Sigmoid colon (tissue), 7 donors: ENCODE measurements around the gene AACS. TPM values are rescaled to one million over a fixed set of nuclear protein-coding genes. Genes with fewer than 3 reads are reported as not detected.

Experiments used
- DNase-seq: peaks from one replicate; pipeline ENCODE4 v3.0.0-alpha.2; 2019
- H3K27ac ChIP-seq, 4 donors: fragments of 200-600 bp; sonication (generic); one replicate each; pipeline ENCODE4 v1.5.1; 2016 to 2019; ENCODE audit warnings: mild to moderate bottlenecking in 1 of 4
- H3K27me3 ChIP-seq, 3 donors: fragments of 200-600 bp; sonication (generic); one replicate each; pipeline ENCODE4 v1.5.1; 2019; ENCODE audit warnings: mild to moderate bottlenecking in 1 of 3
- H3K36me3 ChIP-seq, 4 donors: fragments of 200-600 bp; sonication (generic); one replicate each; pipeline ENCODE4 v1.5.1; 2016 to 2019
- H3K4me1 ChIP-seq, 4 donors: fragments of 200-600 bp; sonication (generic); one replicate each; pipeline ENCODE4 v1.5.1; 2017 to 2019
- H3K4me3 ChIP-seq, 4 donors: fragments of 200-600 bp; sonication (generic); one replicate each; pipeline ENCODE4 v1.5.1; 2017 to 2019; ENCODE audit warnings: mild to moderate bottlenecking in 2 of 4, moderate library complexity in 1 of 4
- H3K9me3 ChIP-seq, 4 donors: fragments of 200-600 bp in 3 of 4; sonication (generic) in 3 of 4; one replicate each; pipeline versions ENCODE4 v1.5.1 to v1.6.1; 2013 to 2019
- CTCF ChIP-seq, 4 experiments: fragments of 450-650 bp in 3 of 4; fragments of 200-600 bp in 1 of 4; IDR thresholded peaks; one replicate each; pipeline ENCODE4 v1.5.1; 2016 to 2019; ENCODE audit warnings: antibody characterized with exemption in 4 of 4, mild to moderate bottlenecking in 3 of 4, moderate library complexity in 2 of 4
- EP300 ChIP-seq, 4 donors: sonication (generic); formaldehyde crosslinking; IDR thresholded peaks; one replicate each; pipeline ENCODE4 v1.6.1; 2017; ENCODE audit warnings: antibody characterized with exemption in 4 of 4
- POLR2A ChIP-seq, 2 donors: fragments of 450-650 bp; IDR thresholded peaks; one replicate each; pipeline ENCODE4 v1.6.1; 2016; ENCODE audit warnings: antibody characterized with exemption in 2 of 2, mild to moderate bottlenecking in 2 of 2, moderate library complexity in 2 of 2
- POLR2AphosphoS5 ChIP-seq, 4 donors: sonication (generic); formaldehyde crosslinking; IDR thresholded peaks; one replicate each; pipeline ENCODE4 v1.6.1; 2017; ENCODE audit warnings: antibody characterized with exemption in 4 of 4
- WGBS, 2 donors: extraction: QIAGEN DNeasy Blood & Tissue Kit; methylation state at CpG; one replicate each; pipeline ENCODE4 v1.1.7; 2013; 5-methylcytosine and 5-hydroxymethylcytosine counted together
- intact Hi-C: fragments of 100-400 bp; cut with DNase I; formaldehyde crosslinking; loops from one replicate; pipeline ENCODE4 v1.15.1; 2023
- polyA plus RNA-seq, 3 donors: library from polyadenylated mRNA; stranded (reverse); fragments of 200-250 nt; gene quantifications; one replicate each; pipeline ENCODE4 v1.2.3, GENCODE V29; 2013
- total RNA-seq, 4 donors: library from RNA; depleted of rRNA; stranded (reverse); fragments of >200 nt; gene quantifications; one replicate each; pipeline ENCODE4 v1.1.0, GENCODE V29; 2016
- donor health status: healthy with polysubstance abuse.
- donor health status: Bipolar disorder and iron deficiency.
- donor health status: healthy.

Gene AACS
- total and polyA plus RNA-seq, 7 donors = 8.1 to 38.0 (median 12.7) TPM

GRCh38 chr12:125162489-125163028 lies 97.3 kb downstream of the AACS start:
- WGBS, 2 donors = 93 to 94% methylated on average over 15 of the region's 15 CpGs
- H3K4me3 ChIP-seq = no peak overlapping the region
- no peaks in the 10 kb centered on the region for H3K4me1 ChIP-seq
- H3K27me3 ChIP-seq = no peaks in the 10 kb centered on the region
- H3K36me3 ChIP-seq = no peaks in the 10 kb centered on the region
- TF ChIP-seq POLR2A (IDR thresholded peaks at IDR 0.05) (no peak), CTCF (IDR thresholded peaks at IDR 0.05) (no peak), POLR2AphosphoS5 (IDR thresholded peaks at IDR 0.05) (no peak), EP300 (IDR thresholded peaks at IDR 0.05) (no peak)
- DNase-seq = no peak
- intact Hi-C loops = no loop called here
- H3K9me3 ChIP-seq = no peaks in the 10 kb centered on the region
- no peak overlapping the region for H3K27ac ChIP-seq

DNA sequence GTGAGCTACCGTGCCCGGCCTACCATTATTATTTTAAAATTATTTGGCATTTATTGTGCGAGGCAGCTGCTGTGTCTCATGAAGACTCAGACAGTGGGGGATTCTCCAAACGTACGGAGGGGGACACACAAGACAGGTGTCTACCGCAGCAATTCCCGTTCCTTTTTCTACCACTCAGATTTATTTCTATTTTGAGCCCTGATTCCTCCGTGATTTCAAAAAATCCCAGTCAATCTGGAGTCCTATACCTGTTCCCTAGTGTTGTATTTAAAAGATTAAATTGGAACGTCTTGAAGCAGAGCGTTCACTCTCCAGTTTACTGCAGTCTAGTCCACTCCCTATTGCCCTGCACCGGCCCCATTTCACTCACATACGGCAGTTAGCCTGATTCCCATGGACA lies 97.9 kb downstream of the AACS start:
- H3K27me3 ChIP-seq = no peaks in the 10 kb centered on the region
- no peaks in the 10 kb centered on the region for H3K9me3 ChIP-seq
- no peak for TF ChIP-seq POLR2AphosphoS5 (IDR thresholded peaks at IDR 0.05)
- TF ChIP-seq EP300 (IDR thresholded peaks at IDR 0.05) = no peak
- no peak for TF ChIP-seq POLR2A (IDR thresholded peaks at IDR 0.05)
- no peak for TF ChIP-seq CTCF (IDR thresholded peaks at IDR 0.05)
- 88% methylated on average over 12 of the region's 12 CpGs for WGBS, 2 donors
- no peak overlapping the region for H3K27ac ChIP-seq
- no peaks in the 10 kb centered on the region for H3K4me1 ChIP-seq
- no peak overlapping the region for H3K4me3 ChIP-seq
- no peaks in the 10 kb centered on the region for H3K36me3 ChIP-seq
- no peak for DNase-seq
- intact Hi-C loops = no loop called here

DNA sequence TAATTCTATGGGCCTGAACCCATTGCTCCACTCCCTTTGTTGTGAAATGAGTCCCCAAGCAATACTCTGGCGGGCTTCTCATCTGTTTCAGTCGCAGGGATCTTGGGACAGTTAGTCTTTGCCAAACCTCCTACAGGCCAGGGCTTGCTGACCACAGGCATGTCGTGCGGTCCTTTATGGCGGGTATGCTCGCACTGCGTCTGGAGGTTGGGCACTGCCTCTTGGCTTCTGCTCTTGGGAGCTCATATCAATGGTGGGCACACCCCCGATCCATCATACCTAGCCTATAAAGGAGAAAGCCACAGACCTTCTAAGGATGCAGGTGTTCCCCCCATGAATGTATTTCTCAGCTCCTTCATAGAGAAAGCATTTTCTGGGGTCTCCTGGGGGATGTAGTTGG lies 99.3 kb downstream of the AACS start:
- Histone ChIP-seq H3K27me3 (no peaks in the 10 kb centered on the region), H3K36me3 (no peaks in the 10 kb centered on the region), H3K4me1 (no peaks in the 10 kb centered on the region), H3K27ac (no peak overlapping the region), H3K4me3 (no peak overlapping the region), H3K9me3 (no peaks in the 10 kb centered on the region)
- intact Hi-C loops = no loop called here
- TF ChIP-seq CTCF (IDR thresholded peaks at IDR 0.05) (no peak), POLR2A (IDR thresholded peaks at IDR 0.05) (no peak), EP300 (IDR thresholded peaks at IDR 0.05) (no peak), POLR2AphosphoS5 (IDR thresholded peaks at IDR 0.05) (no peak)
- 93 to 97% methylated on average over 8 of the region's 8 CpGs for WGBS, 2 donors
- no peak for DNase-seq

GRCh38 chr12:125166041-125166440 lies 100.8 kb downstream of the AACS start:
- WGBS, 2 donors = 92% methylated on average over 4 of the region's 4 CpGs
- no peaks in the 10 kb centered on the region for H3K36me3 ChIP-seq
- intact Hi-C loops = no loop called here
- H3K4me3 ChIP-seq = no peak overlapping the region
- no peaks in the 10 kb centered on the region for H3K4me1 ChIP-seq
- H3K9me3 ChIP-seq = no peaks in the 10 kb centered on the region
- no peak overlapping the region for H3K27ac ChIP-seq
- H3K27me3 ChIP-seq = no peaks in the 10 kb centered on the region
- no peak for DNase-seq
- no peak for TF ChIP-seq CTCF (IDR thresholded peaks at IDR 0.05)
- no peak for TF ChIP-seq POLR2A (IDR thresholded peaks at IDR 0.05)
- TF ChIP-seq POLR2AphosphoS5 (IDR thresholded peaks at IDR 0.05) = no peak
- no peak for TF ChIP-seq EP300 (IDR thresholded peaks at IDR 0.05)

DNA sequence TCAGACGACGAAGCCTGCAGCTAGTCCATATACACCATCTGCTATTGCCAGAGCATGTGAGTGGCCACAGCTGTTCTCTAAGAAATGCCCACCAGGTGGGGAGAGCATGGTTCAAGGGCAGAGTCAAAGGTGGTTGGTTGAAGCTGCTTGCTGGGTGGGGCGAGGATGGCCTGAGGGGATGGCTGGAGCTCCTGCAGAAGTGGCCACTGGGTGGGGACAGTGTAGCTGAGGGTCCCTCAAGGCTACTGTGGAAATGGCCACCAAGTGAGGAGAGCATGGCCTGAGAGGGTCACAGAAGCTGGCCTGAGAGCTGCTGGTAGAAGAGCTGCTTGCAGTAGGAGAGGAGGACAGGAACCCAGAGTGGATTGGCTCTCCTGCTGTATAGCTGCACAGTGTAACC lies 102.4 kb downstream of the AACS start:
- Histone ChIP-seq H3K27ac (no peak overlapping the region), H3K27me3 (no peaks in the 10 kb centered on the region), H3K4me1 (no peaks in the 10 kb centered on the region), H3K36me3 (no peaks in the 10 kb centered on the region), H3K9me3 (no peaks in the 10 kb centered on the region), H3K4me3 (no peak overlapping the region)
- 85 to 88% methylated on average over 3 of the region's 3 CpGs for WGBS, 2 donors
- intact Hi-C loops = no loop called here
- TF ChIP-seq POLR2AphosphoS5 (IDR thresholded peaks at IDR 0.05) (no peak), POLR2A (IDR thresholded peaks at IDR 0.05) (no peak), CTCF (IDR thresholded peaks at IDR 0.05) (no peak), EP300 (IDR thresholded peaks at IDR 0.05) (no peak)
- no peak for DNase-seq
